ENCODE data around the gene GNL1. TPM values are rescaled to one million over a fixed set of nuclear protein-coding genes. Genes with fewer than 3 reads are reported as not detected.
A peak's percentile ranks its signal among the peaks of the same experiment; 100 is the strongest.

Gene GNL1
- total RNA-seq, 1 donor from 2014 or later, result 49.0 TPM

DNA sequence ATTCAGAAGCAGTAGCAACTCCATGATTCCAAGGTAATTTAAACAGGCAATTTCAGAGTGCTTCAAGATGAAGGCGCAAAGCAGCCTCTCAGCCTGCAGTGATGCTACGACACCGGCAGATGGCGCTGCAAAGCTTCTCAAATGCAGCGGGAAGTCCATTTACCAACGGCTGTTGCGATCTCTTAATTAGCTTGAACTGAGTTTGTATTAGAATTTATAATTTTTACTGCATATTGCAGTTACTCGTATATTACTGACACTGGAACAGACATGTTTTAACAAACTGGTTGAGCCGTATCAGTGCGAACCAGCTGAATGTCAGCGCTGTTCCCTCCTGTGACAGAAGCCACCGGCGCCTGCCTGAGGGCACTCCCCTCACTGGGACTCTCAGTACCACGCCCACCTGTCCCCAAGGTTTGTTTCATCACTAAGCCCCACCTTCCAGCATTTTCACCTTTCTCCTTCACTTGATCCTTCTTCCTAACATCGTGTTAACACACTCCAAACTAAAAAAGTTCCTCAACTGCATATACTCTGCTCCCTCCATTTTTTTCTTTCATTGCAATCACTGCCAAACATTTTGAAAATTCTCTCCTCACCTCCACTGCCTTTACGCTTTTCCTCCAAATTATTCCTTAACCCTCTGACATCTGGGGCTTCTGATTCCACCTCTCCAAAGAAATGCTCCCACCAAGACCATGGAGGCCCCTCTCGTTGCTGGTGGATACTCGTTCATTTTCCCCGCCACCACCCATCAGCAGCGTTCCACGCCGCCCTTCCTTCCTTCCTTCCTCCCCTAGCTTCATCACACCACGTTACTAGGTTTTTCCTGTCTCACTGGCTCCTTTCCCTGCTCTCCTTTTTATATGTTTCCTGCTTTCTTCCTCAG, 14.5 kb downstream of the GNL1 start:
- no peaks in the 10 kb centered on the region for H3K36me3 ChIP-seq (ENCODE audit: insufficient read depth, low read length)
- no peaks in the 10 kb centered on the region for H3K79me2 ChIP-seq (ENCODE audit: insufficient read depth, low read length)
- H3K36me3 Mint-ChIP-seq (ENCODE audit: low read depth, unreplicated experiment), result peaks cover 10% of the 10 kb centered on the region
- no peaks in the 10 kb centered on the region for H3K9me3 ChIP-seq (ENCODE audit: insufficient read depth, low read depth, low read length)
- H3K4me1 ChIP-seq (ENCODE audit: insufficient read depth, low read length), result peaks cover 3% of the 10 kb centered on the region
- peaks cover 9% of the 10 kb centered on the region for H4K20me1 ChIP-seq (ENCODE audit: insufficient read depth, low read length)
- H3K27me3 ChIP-seq (ENCODE audit: insufficient read depth, low read length), result no peaks in the 10 kb centered on the region
- H3K27ac Mint-ChIP-seq (ENCODE audit: unreplicated experiment), result no peak overlapping the region
- peaks cover 13% of the 10 kb centered on the region for H3K4me1 Mint-ChIP-seq (ENCODE audit: low read depth, unreplicated experiment)
- H3K27me3 Mint-ChIP-seq (ENCODE audit: low read depth, unreplicated experiment), result no peaks in the 10 kb centered on the region
- no peak overlapping the region for H3K27ac ChIP-seq (ENCODE audit: low read depth, low read length)
- TF ChIP-seq CTCF (IDR thresholded peaks at IDR 0.05; ENCODE audit: insufficient read depth, low read depth, low read length), result peak; percentile 100
- no peak for TF ChIP-seq EZH2 (IDR thresholded peaks at IDR 0.05; ENCODE audit: insufficient read depth, low read length)
- FAIRE-seq (peak; percentile 52), DNase-seq (ENCODE audit: low read depth) (peak; percentile 70)
- H2AFZ ChIP-seq (ENCODE audit: low read depth, low read length), result peak overlapping the region; percentile 51
- peak overlapping the region; percentile 45 for H3K4me3 ChIP-seq (ENCODE audit: insufficient read depth, low read depth, low read length)
- H3K9me3 Mint-ChIP-seq (ENCODE audit: unreplicated experiment), result no peaks in the 10 kb centered on the region
- H3K4me2 ChIP-seq (ENCODE audit: low read length), result peak overlapping the region; percentile 83
- H3K9ac ChIP-seq (ENCODE audit: low read length), result peak overlapping the region; percentile 13
- peak overlapping the region; percentile 70 for H3K4me3 Mint-ChIP-seq (ENCODE audit: unreplicated experiment)

GRCh38 chr6:30537931-30538330, 18.4 kb downstream of the GNL1 start:
- Histone ChIP-seq H3K4me3 (ENCODE audit: insufficient read depth, low read depth, low read length) (no peak overlapping the region), H3K27me3 (ENCODE audit: insufficient read depth, low read length) (no peaks in the 10 kb centered on the region), H3K4me1 (ENCODE audit: insufficient read depth, low read length) (peaks cover 3% of the 10 kb centered on the region), H3K27ac (ENCODE audit: low read depth, low read length) (no peak overlapping the region), H3K79me2 (ENCODE audit: insufficient read depth, low read length) (no peaks in the 10 kb centered on the region), H4K20me1 (ENCODE audit: insufficient read depth, low read length) (no peaks in the 10 kb centered on the region), H3K36me3 (ENCODE audit: insufficient read depth, low read length) (no peaks in the 10 kb centered on the region), H3K4me2 (ENCODE audit: low read length) (no peak overlapping the region), H3K9me3 (ENCODE audit: insufficient read depth, low read depth, low read length) (no peaks in the 10 kb centered on the region), H3K9ac (ENCODE audit: low read length) (no peak overlapping the region), H2AFZ (ENCODE audit: low read depth, low read length) (no peak overlapping the region)
- Mint-ChIP-seq H3K36me3 (ENCODE audit: low read depth, unreplicated experiment) (peaks cover 1% of the 10 kb centered on the region), H3K27me3 (ENCODE audit: low read depth, unreplicated experiment) (peaks cover 2% of the 10 kb centered on the region), H3K4me1 (ENCODE audit: low read depth, unreplicated experiment) (peaks cover 4% of the 10 kb centered on the region), H3K27ac (ENCODE audit: unreplicated experiment) (no peak overlapping the region), H3K9me3 (ENCODE audit: unreplicated experiment) (no peaks in the 10 kb centered on the region), H3K4me3 (ENCODE audit: unreplicated experiment) (no peak overlapping the region)
- no peak for FAIRE-seq
- TF ChIP-seq CTCF (IDR thresholded peaks at IDR 0.05; ENCODE audit: insufficient read depth, low read depth, low read length) (no peak), EZH2 (IDR thresholded peaks at IDR 0.05; ENCODE audit: insufficient read depth, low read length) (no peak)
- no peak for DNase-seq (ENCODE audit: low read depth)

Data from astrocyte (in vitro differentiated cells and primary cell).